ENCODE data around the gene HYAL3.
A peak's percentile ranks its signal among the peaks of the same experiment; 100 is the strongest.
"Not testable (repeated sequence)": the region's sequence is repeated elsewhere in the genome, so short reads cannot be mapped to it uniquely, and the experiment has no call there.

The HYAL3 gene

GRCh38 chr3:50249457-50249856 is 49.7 kb downstream of the HYAL3 start:
- TF ChIP-seq CTCF (IDR thresholded peaks at IDR 0.05; ENCODE audit: control extremely low read depth, extremely low read depth, low read depth, missing control alignments): no peak
- no peak for DNase-seq (ENCODE audit: extremely low spot score)
- ChIA-PET CTCF (interaction anchor here (1.1 to 12.7 kb wide), 5 partner anchors 9 to 79 kb away, joined by 3 to 276 read pairs (median 3); partner anchors contain the start of genes GNAI2 and TUSC2), POLR2A (no interaction called here)

- TF ChIP-seq CTCF (IDR thresholded peaks at IDR 0.05; ENCODE audit: control extremely low read depth, extremely low read depth, low read depth, missing control alignments): no peak
- no peak for DNase-seq (ENCODE audit: extremely low spot score)
Measured at GRCh38 chr3:50248387-50248786, 50.8 kb downstream of the HYAL3 start.

GRCh38 chr3:50246517-50246954 is 52.7 kb downstream of the HYAL3 start:
- peak; percentile 78 for DNase-seq (ENCODE audit: extremely low spot score)
- CTCF ChIA-PET: interaction anchor here (0.7 to 12.7 kb wide), 38 partner anchors 12 to 1727 kb away, joined by 3 to 276 read pairs (median 4); partner anchors contain the start of genes ABHD14B, GNAI2, GNAT1 and HYAL2
- POLR2A ChIA-PET: interaction anchor here (0.6 to 1.1 kb wide), 3 partner anchors 11 to 38 kb away, joined by 3 to 9 read pairs (median 4); partner anchors contain the start of gene GNAI2
- no peak for TF ChIP-seq CTCF (IDR thresholded peaks at IDR 0.05; ENCODE audit: control extremely low read depth, extremely low read depth, low read depth, missing control alignments)

More at GRCh38 chr3:50248387-50248786, 50.8 kb downstream of the HYAL3 start:
- POLR2A ChIA-PET: no interaction called here
- CTCF ChIA-PET: interaction anchor here (5.5 to 12.7 kb wide), 2 partner anchors 10 to 17 kb away, joined by 152 to 276 read pairs; partner anchors contain the start of gene GNAI2

- CTCF ChIA-PET: interaction anchor here (0.7 to 12.7 kb wide), 34 partner anchors 12 to 1728 kb away, joined by 3 to 276 read pairs (median 4); partner anchors contain the start of genes ABHD14B, GNAI2, GNAT1 and HYAL2
- DNase-seq (ENCODE audit: extremely low spot score): peak; percentile 87
- POLR2A ChIA-PET: interaction anchor here (0.6 to 1.1 kb wide), 3 partner anchors 10 to 38 kb away, joined by 3 to 9 read pairs (median 4); partner anchors contain the start of gene GNAI2
- TF ChIP-seq CTCF (IDR thresholded peaks at IDR 0.05; ENCODE audit: control extremely low read depth, extremely low read depth, low read depth, missing control alignments): peak; percentile 99
Measured at GRCh38 chr3:50245831-50246516, 53.2 kb downstream of the HYAL3 start.

GRCh38 chr3:50245251-50245745 is 53.9 kb downstream of the HYAL3 start:
- no peak for DNase-seq (ENCODE audit: extremely low spot score)
- ChIA-PET POLR2A (no interaction called here), CTCF (interaction anchor here (1.9 to 12.7 kb wide), 3 partner anchors 13 to 53 kb away, joined by 7 to 276 read pairs (median 70); partner anchors contain the start of gene GNAI2)
- no peak for TF ChIP-seq CTCF (IDR thresholded peaks at IDR 0.05; ENCODE audit: control extremely low read depth, extremely low read depth, low read depth, missing control alignments)

GRCh38 chr3:50244813-50245212 is 54.4 kb downstream of the HYAL3 start:
- DNase-seq (ENCODE audit: extremely low spot score); POLR2A ChIA-PET: not testable (repeated sequence)
- CTCF ChIA-PET: interaction anchor here (1.9 to 12.7 kb wide), 3 partner anchors 13 to 52 kb away, joined by 7 to 276 read pairs (median 70); partner anchors contain the start of gene GNAI2

Data from GM10248 (cell line).